Tibial artery (tissue), 4 donors: ENCODE results near the gene ZNF212.
A peak's percentile ranks its signal among the peaks of the same experiment; 100 is the strongest.

ENCODE experiments used
- DNase-seq, 2 donors: peaks; one replicate each; pipeline ENCODE4 v3.0.0-alpha.2; 2019
- H3K27ac ChIP-seq, 2 donors: fragments of 200-600 bp; sonication (generic) in 1 of 2; 1 replicate in 1 of 2; 2 replicates in 1 of 2; pipeline ENCODE4 v1.5.1; 2018 to 2019; ENCODE audit warnings: mild to moderate bottlenecking in 1 of 2
- H3K27me3 ChIP-seq, 2 donors: fragments of 200-600 bp; sonication (generic) in 1 of 2; one replicate each; pipeline versions ENCODE4 v1.5.1 to v1.6.0; 2016 to 2019
- H3K36me3 ChIP-seq, 3 donors: fragments of 200-600 bp; sonication (generic) in 2 of 3; one replicate each; pipeline ENCODE4 v1.5.1; 2016 to 2019; ENCODE audit warnings: mild to moderate bottlenecking in 2 of 3
- H3K4me1 ChIP-seq, 4 donors: fragments of 200-600 bp; sonication (generic) in 2 of 4; 1 replicate in 3 of 4; 2 replicates in 1 of 4; pipeline ENCODE4 v1.5.1; 2016 to 2019
- H3K4me3 ChIP-seq, 2 donors: fragments of 200-600 bp; sonication (generic) in 1 of 2; 1 replicate in 1 of 2; 2 replicates in 1 of 2; pipeline ENCODE4 v1.5.1; 2018 to 2019; ENCODE audit warnings: mild to moderate bottlenecking in 2 of 2
- H3K9me3 ChIP-seq, 3 donors: fragments of 200-600 bp; sonication (generic) in 1 of 3; one replicate each; pipeline ENCODE4 v1.5.1; 2016 to 2019
- intact Hi-C: fragments of 100-400 bp; cut with DNase I; formaldehyde crosslinking; loops from one replicate; pipeline ENCODE4 v1.15.0; 2023; ENCODE audit warnings: low total_unique reads
- TF ChIP-seq, protein P1 (sequence below), 2 experiments: fragments of 200-600 bp in 1 of 2; fragments of 450-650 bp in 1 of 2; IDR thresholded peaks; one replicate each; pipeline ENCODE4 v1.5.1; 2017 to 2019; ENCODE audit warnings: antibody characterized with exemption in 2 of 2, mild to moderate bottlenecking in 1 of 2, moderate library complexity in 1 of 2

The ZNF212 gene

DNA sequence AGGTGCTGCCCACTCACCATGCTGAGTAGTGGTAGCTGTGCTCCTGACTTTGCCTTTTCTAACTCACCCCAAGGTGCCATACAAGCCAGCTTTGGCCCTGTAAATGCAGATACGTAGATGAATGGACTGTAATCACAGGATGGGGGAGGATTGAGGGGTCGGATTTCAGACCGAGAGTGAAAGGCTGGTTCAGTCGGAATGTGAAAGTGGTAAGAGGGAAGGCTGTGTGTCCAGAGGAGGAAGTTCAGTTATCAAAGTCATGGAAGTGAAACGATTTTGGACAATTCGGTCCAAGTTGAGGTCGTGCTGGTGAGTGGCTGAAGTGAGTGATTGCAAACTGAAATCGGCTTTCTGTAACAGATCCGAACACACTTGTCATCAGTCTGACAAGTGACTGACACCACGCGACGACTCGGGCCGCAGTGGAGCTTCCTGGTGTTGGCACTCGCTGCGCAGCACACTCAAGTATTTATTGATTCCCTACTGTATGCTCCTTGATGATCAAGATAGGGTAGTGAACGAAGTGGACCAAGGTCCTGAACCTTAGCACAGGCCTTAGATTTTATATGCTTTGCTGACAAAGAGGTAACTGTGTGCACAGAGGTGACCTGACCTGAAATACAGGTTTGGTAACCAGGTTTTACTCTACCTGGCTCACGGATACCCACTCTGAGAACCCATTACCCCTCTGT, 33.6 kb upstream of the ZNF212 start:
- intact Hi-C loops = no loop called here
- Histone ChIP-seq H3K4me3 (no peak overlapping the region), H3K27me3 (no peaks in the 10 kb centered on the region), H3K9me3 (no peaks in the 10 kb centered on the region), H3K36me3 (peaks cover 78 to 99% (median 86%) of the 10 kb centered on the region in 3 donors), H3K27ac (no peak overlapping the region), H3K4me1 (no peaks in the 10 kb centered on the region)
- no peak for DNase-seq
- TF ChIP-seq, protein P1, sequence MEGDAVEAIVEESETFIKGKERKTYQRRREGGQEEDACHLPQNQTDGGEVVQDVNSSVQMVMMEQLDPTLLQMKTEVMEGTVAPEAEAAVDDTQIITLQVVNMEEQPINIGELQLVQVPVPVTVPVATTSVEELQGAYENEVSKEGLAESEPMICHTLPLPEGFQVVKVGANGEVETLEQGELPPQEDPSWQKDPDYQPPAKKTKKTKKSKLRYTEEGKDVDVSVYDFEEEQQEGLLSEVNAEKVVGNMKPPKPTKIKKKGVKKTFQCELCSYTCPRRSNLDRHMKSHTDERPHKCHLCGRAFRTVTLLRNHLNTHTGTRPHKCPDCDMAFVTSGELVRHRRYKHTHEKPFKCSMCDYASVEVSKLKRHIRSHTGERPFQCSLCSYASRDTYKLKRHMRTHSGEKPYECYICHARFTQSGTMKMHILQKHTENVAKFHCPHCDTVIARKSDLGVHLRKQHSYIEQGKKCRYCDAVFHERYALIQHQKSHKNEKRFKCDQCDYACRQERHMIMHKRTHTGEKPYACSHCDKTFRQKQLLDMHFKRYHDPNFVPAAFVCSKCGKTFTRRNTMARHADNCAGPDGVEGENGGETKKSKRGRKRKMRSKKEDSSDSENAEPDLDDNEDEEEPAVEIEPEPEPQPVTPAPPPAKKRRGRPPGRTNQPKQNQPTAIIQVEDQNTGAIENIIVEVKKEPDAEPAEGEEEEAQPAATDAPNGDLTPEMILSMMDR (IDR thresholded peaks at IDR 0.05) = no peak

DNA sequence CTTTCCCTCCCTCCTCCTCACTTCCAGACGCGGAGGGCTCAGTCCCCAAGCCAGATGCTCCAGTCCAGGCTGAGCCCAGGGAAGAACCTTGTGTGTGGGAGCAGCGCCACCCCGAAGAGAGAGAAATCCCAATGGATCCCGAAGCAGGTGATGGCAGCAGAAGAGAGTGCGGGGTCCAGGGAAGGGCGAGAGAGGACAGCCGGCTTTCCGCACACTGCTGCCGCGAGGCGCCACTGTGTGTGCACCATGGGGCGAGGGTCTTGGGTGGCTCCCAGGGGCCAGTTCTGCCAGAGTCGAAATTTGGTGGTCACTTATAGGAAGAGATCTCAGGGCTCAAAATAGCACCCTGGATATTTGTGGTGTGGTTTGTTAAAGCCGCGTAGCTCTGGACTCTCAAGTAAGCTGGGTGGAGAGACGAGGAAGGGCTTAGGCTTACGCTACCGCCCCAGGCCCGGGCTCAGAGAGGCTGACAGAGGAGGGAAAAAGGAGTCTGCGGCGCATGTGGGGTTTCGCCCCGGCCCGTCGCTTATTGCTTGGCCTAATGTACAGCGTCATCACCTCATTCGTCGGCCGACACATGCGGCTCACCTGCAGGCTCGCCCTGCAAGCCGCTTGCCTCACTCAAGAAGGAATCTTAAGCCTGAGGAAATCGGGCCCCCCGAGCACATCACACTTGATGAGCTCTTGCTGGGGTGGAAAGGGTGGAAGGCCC, 32.0 kb upstream of the ZNF212 start:
- Histone ChIP-seq H3K27me3 (no peaks in the 10 kb centered on the region), H3K9me3 (no peaks in the 10 kb centered on the region), H3K4me1 (no peaks in the 10 kb centered on the region), H3K4me3 (no peak overlapping the region), H3K27ac (no peak overlapping the region), H3K36me3 (peaks cover 80 to 99% (median 87%) of the 10 kb centered on the region in 3 donors)
- intact Hi-C loops = no loop called here
- TF ChIP-seq, protein P1 (IDR thresholded peaks at IDR 0.05) = no peak
- DNase-seq = no peak

DNA sequence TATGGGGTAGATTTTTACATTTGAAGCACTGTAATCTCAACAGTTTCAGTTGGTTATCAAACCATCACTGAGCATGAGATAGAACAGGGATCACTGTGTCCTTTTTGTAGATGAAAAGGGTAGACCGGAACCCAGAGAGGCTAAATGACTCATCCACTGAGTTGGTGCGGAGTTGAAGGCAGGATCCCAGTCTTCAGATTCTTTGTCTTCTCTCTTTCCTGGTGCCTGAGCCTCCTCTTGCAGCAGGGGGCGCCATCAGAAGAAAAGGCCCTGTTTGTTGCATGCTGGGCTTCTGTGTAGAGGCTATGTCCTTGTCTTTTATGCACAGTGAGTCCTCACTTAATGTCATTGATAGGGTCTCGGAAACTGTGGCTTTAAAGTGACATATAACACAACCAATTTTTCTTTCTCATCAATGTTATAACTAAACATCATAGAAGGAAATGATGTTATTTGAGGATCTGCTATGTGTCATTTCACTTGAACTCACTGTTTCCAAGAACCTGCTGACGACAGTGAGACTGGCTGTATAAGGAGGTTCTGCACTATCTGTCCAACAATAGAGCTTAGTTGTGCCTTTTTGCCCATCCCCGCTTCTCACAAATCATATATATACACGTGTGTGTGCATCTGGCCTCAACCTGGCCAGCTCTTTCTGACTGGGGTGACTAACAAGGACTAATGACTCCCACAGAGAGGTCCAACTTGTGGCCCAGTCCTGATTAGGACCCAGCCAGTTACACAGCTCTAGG, 29.8 kb upstream of the ZNF212 start:
- Histone ChIP-seq H3K27ac (no peak overlapping the region), H3K9me3 (no peaks in the 10 kb centered on the region), H3K36me3 (peaks cover 86 to 99% (median 88%) of the 10 kb centered on the region in 3 donors), H3K4me1 (no peaks in the 10 kb centered on the region), H3K27me3 (no peaks in the 10 kb centered on the region), H3K4me3 (no peak overlapping the region)
- intact Hi-C loops = no loop called here
- TF ChIP-seq, protein P1 (IDR thresholded peaks at IDR 0.05) = peak; percentile 8 to 11
- DNase-seq = no peak

DNA sequence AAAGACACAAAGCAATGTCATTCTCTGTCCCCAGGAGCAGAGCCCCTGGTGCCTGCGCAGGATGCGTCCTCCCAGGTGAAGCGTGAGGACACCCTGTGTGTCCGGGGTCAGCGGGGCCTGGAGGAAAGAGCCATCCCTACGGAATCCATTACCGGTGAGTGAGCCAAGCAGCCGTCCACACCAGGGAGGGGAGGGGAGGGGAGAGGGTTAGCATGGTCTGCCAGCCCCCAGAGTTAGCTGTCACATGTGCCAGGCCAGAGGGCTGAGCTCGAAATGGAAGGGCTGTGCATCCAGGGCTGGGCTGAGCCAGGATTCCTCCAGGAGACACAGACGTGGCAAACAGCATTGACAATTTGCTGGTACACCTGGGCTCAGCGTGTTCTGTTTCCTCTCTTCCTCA, 28.9 kb upstream of the ZNF212 start:
- H3K27me3 ChIP-seq = no peaks in the 10 kb centered on the region
- H3K4me1 ChIP-seq = no peaks in the 10 kb centered on the region
- H3K9me3 ChIP-seq = no peaks in the 10 kb centered on the region
- TF ChIP-seq, protein P1 (IDR thresholded peaks at IDR 0.05) = no peak
- no peak for DNase-seq
- H3K36me3 ChIP-seq = peaks cover 93 to 100% (median 96%) of the 10 kb centered on the region in 3 donors
- H3K4me3 ChIP-seq = no peak overlapping the region
- intact Hi-C loops = no loop called here
- no peak overlapping the region for H3K27ac ChIP-seq

DNA sequence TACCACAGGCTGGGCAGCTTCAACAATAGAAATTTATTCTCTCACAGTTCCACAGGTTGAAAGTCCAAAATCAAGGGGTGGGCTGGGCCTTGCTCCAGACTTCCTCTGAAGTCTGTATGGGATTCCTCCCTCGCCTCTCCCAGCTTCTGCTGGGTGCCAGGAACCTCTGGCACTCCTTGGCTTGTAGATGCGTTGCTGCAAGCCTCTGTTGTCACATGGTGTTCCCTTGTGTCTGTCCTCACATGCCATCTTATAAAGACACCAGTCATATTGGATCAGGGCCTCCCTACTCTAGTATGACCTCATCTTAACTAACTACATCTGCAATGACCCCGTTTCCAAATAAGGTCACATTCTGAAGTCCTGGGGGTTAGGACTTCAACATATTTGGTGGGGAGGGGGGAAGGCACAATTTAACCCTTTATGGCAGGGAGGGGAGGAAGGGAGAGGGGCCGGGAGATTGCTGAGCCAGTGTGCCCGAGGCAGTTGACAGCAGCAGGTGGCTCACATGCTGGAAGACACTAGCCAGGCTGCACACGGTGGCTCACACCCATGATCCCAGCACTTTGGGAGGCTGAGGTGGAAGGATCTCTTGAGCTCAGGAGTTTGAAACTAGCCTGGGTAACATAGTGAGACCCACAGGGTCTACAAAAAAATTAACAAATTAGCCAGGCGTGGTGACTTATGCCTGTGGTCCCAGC, 25.3 kb upstream of the ZNF212 start:
- intact Hi-C loops = no loop called here
- no peaks in the 10 kb centered on the region for H3K9me3 ChIP-seq
- TF ChIP-seq, protein P1 (IDR thresholded peaks at IDR 0.05) = no peak
- H3K36me3 ChIP-seq = peaks cover 91 to 100% (median 100%) of the 10 kb centered on the region in 3 donors
- no peaks in the 10 kb centered on the region for H3K4me1 ChIP-seq
- DNase-seq = no peak
- no peaks in the 10 kb centered on the region for H3K27me3 ChIP-seq
- no peak overlapping the region for H3K27ac ChIP-seq
- H3K4me3 ChIP-seq = no peak overlapping the region
